GM18951 (cell line): Measurements from ENCODE around the gene TMEM92.

Source experiments
- POLR2A ChIP-seq: IDR thresholded peaks from 4 replicates; pipeline ENCODE4 v1.6.1; 2011; ENCODE audit warnings: mild to moderate bottlenecking; ENCODE audit not compliant: insufficient read length, insufficient read depth; ENCODE audit errors: extremely low read depth
- in situ Hi-C: fragments of 300-500 bp; cut with MboI; formaldehyde crosslinking; loops from one replicate; pipeline ENCODE4 v1.12.0; 2022; ENCODE audit warnings: low sequenced_read_pairs, mixed read lengths, inconsistent platforms; ENCODE audit not compliant: unreplicated experiment

Gene TMEM92

GRCh38 chr17:50273654-50274040 is 619 bp upstream of the TMEM92 start:
- in situ Hi-C loops = loop anchor here (10.0 kb wide), 1 partner anchor 69 kb away; the partner anchor contains the start of gene COL1A1
- no peak for TF ChIP-seq POLR2A

- TF ChIP-seq POLR2A = no peak
- in situ Hi-C loops = loop anchor here (10.0 kb wide), 1 partner anchor 70 kb away; the partner anchor contains the start of gene COL1A1
Observed at GRCh38 chr17:50274897-50275221, 593 bp downstream of the TMEM92 start.

GRCh38 chr17:50275279-50275678 is 1.0 kb downstream of the TMEM92 start:
- no peak for TF ChIP-seq POLR2A
- in situ Hi-C loops = loop anchor here (10.0 kb wide), 1 partner anchor 70 kb away; the partner anchor contains the start of gene COL1A1

- TF ChIP-seq POLR2A = no peak
- in situ Hi-C loops = loop anchor here (10.0 kb wide), 1 partner anchor 72 kb away; the partner anchor contains the start of gene COL1A1
Observed at GRCh38 chr17:50276588-50277356, 2.5 kb downstream of the TMEM92 start.

GRCh38 chr17:50277357-50277754 is 3.1 kb downstream of the TMEM92 start:
- TF ChIP-seq POLR2A = no peak
- in situ Hi-C loops = loop anchor here (10.0 kb wide), 1 partner anchor 73 kb away; the partner anchor contains the start of gene COL1A1

GRCh38 chr17:50278526-50279180 is 4.4 kb downstream of the TMEM92 start:
- TF ChIP-seq POLR2A = no peak
- in situ Hi-C loops = loop anchor here (10.0 kb wide), 1 partner anchor 74 kb away; the partner anchor contains the start of gene COL1A1

- TF ChIP-seq POLR2A = no peak
- in situ Hi-C loops = loop anchor here (10.0 kb wide), 1 partner anchor 74 kb away; the partner anchor contains the start of gene COL1A1
Observed at GRCh38 chr17:50279181-50279526, 4.9 kb downstream of the TMEM92 start.

- TF ChIP-seq POLR2A = no peak
- in situ Hi-C loops = loop anchor here (10.0 kb wide), 1 partner anchor 75 kb away; the partner anchor contains the start of gene COL1A1
Observed at GRCh38 chr17:50279639-50280038, 5.4 kb downstream of the TMEM92 start.

GRCh38 chr17:50280068-50280467 is 5.8 kb downstream of the TMEM92 start:
- no peak for TF ChIP-seq POLR2A
- in situ Hi-C loops = no loop called here

GRCh38 chr17:50280801-50281441 is 6.7 kb downstream of the TMEM92 start:
- in situ Hi-C loops = no loop called here
- TF ChIP-seq POLR2A = no peak

GRCh38 chr17:50281739-50282401 is 7.6 kb downstream of the TMEM92 start:
- in situ Hi-C loops = no loop called here
- TF ChIP-seq POLR2A = no peak

GRCh38 chr17:50283246-50283645 is 9.0 kb downstream of the TMEM92 start:
- in situ Hi-C loops = no loop called here
- TF ChIP-seq POLR2A = no peak

- in situ Hi-C loops = no loop called here
- TF ChIP-seq POLR2A = no peak
Observed at GRCh38 chr17:50283714-50284113, 9.4 kb downstream of the TMEM92 start.
